Endodermal cell (in vitro differentiated cells): ENCODE measurements around the gene MAPK9. TPM values are rescaled to one million over a fixed set of nuclear protein-coding genes. Genes with fewer than 3 reads are reported as not detected.

Experiments used
- DNase-seq: peaks from one replicate; pipeline ENCODE4 v3.0.0-alpha.2; 2017
- H3K27ac ChIP-seq: 2 replicates; pipeline ENCODE4 v1.5.1; 2013; ENCODE audit warnings: mild to moderate bottlenecking, low read depth, low read length, moderate library complexity
- H3K27me3 ChIP-seq: 2 replicates; pipeline ENCODE4 v1.6.1; 2013; ENCODE audit warnings: mild to moderate bottlenecking, low read length, moderate library complexity; ENCODE audit not compliant: insufficient read depth, control insufficient read depth, poor library complexity, severe bottlenecking
- H3K36me3 ChIP-seq: 2 replicates; pipeline ENCODE4 v1.7.0; 2013; ENCODE audit warnings: mild to moderate bottlenecking, low read length, moderate library complexity; ENCODE audit not compliant: control insufficient read depth, insufficient read depth
- H3K4me1 ChIP-seq: one replicate; pipeline ENCODE4 v1.7.0; 2013; ENCODE audit warnings: low read length; ENCODE audit not compliant: control insufficient read depth, insufficient read depth
- H3K4me3 ChIP-seq: 2 replicates; pipeline ENCODE4 v1.5.1; 2013; ENCODE audit warnings: mild to moderate bottlenecking, low read length, moderate library complexity
- H3K9ac ChIP-seq: 2 replicates; pipeline ENCODE4 v1.6.1; 2013; ENCODE audit warnings: mild to moderate bottlenecking, low read length, moderate library complexity; ENCODE audit not compliant: poor library complexity, severe bottlenecking; ENCODE audit errors: extremely low read depth
- H3K9me3 ChIP-seq: 2 replicates; pipeline ENCODE4 v1.6.1; 2013; ENCODE audit warnings: mild to moderate bottlenecking, low read length, moderate library complexity; ENCODE audit not compliant: control insufficient read depth
- H3K27ac Mint-ChIP-seq: 2 replicates; pipeline ENCODE4 v1.8.0; 2020; ENCODE audit warnings: mixed read lengths
- H3K27me3 Mint-ChIP-seq: 2 replicates; pipeline ENCODE4 v1.8.0; 2021; ENCODE audit warnings: mild to moderate bottlenecking, mixed read lengths; ENCODE audit not compliant: insufficient read depth
- H3K36me3 Mint-ChIP-seq: 2 replicates; pipeline ENCODE4 v1.8.0; 2020; ENCODE audit warnings: low read depth, mixed read lengths
- H3K4me1 Mint-ChIP-seq: 2 replicates; pipeline ENCODE4 v1.8.0; 2020; ENCODE audit warnings: mixed read lengths
- H3K4me3 Mint-ChIP-seq: 2 replicates; pipeline ENCODE4 v1.8.0; 2020; ENCODE audit warnings: mild to moderate bottlenecking, moderate library complexity, mixed read lengths
- H3K9me3 Mint-ChIP-seq: 2 replicates; pipeline ENCODE4 v1.8.0; 2020; ENCODE audit warnings: mild to moderate bottlenecking, mixed read lengths
- WGBS, 2 experiments: methylation state at CpG; one replicate each; pipeline versions ENCODE4 v1.1.5 to v1.1.7; 2013; ENCODE audit warnings: missing lambda C conversion rate in 2 of 2, mixed read lengths in 1 of 2; ENCODE audit not compliant: insufficient coverage in 1 of 2, insufficient read length in 1 of 2; 5-methylcytosine and 5-hydroxymethylcytosine counted together
- total RNA-seq, 2 donors: library from RNA; stranded (reverse); fragmentation: NEBNext Ultra II Directional in 1 of 2; extraction: Animal tissue kit (Norgen Biotek cat#: 25700) in 1 of 2; gene quantifications; 2 replicates in 1 of 2; 3 replicates in 1 of 2; pipeline ENCODE4 v1.2.1, GENCODE V29; 2021
- TF ChIP-seq, protein P1 (sequence below): fragments of 200-600 bp; sonication (generic); conservative IDR thresholded peaks from 2 replicates; pipeline ENCODE4 v1.5.0; 2021; ENCODE audit warnings: antibody characterized with exemption, mild to moderate bottlenecking

Gene MAPK9
- total RNA-seq, 2 donors from 2014 or later, result 45.6 to 51.8 TPM

DNA sequence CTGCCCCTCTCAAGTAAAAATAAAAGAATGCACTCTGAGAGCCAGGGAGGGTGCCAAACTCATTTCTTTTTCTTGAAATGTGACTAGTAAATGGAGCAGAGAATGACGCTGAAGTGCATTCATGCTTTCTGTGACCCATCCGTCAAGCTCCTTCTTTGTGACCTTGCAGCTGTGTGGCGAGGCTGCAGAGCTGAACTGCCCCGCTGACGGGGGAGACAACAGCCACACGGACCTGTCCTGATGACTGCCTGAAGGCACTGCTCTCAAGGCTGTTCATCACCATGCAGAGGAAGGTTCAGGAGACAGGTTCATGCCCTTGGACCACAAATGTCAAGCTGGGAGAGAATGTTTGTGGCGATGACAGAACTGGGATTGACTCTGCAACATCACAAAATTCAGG, 61.9 kb downstream of the MAPK9 start:
- peaks cover 29% of the 10 kb centered on the region for H3K36me3 ChIP-seq
- H3K9me3 Mint-ChIP-seq, result peaks cover 5% of the 10 kb centered on the region
- TF ChIP-seq, protein P1, sequence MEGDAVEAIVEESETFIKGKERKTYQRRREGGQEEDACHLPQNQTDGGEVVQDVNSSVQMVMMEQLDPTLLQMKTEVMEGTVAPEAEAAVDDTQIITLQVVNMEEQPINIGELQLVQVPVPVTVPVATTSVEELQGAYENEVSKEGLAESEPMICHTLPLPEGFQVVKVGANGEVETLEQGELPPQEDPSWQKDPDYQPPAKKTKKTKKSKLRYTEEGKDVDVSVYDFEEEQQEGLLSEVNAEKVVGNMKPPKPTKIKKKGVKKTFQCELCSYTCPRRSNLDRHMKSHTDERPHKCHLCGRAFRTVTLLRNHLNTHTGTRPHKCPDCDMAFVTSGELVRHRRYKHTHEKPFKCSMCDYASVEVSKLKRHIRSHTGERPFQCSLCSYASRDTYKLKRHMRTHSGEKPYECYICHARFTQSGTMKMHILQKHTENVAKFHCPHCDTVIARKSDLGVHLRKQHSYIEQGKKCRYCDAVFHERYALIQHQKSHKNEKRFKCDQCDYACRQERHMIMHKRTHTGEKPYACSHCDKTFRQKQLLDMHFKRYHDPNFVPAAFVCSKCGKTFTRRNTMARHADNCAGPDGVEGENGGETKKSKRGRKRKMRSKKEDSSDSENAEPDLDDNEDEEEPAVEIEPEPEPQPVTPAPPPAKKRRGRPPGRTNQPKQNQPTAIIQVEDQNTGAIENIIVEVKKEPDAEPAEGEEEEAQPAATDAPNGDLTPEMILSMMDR, result no peak
- no peak overlapping the region for H3K27ac ChIP-seq
- no peak overlapping the region for H3K4me3 ChIP-seq
- no peaks in the 10 kb centered on the region for H3K4me1 Mint-ChIP-seq
- H3K4me3 Mint-ChIP-seq, result no peak overlapping the region
- 89 to 94% methylated on average over 6 to 7 of the region's 7 CpGs for WGBS, 2 experiments
- DNase-seq, result no peak
- H3K27me3 ChIP-seq, result no peaks in the 10 kb centered on the region
- no peak overlapping the region for H3K9ac ChIP-seq
- H3K27me3 Mint-ChIP-seq, result no peaks in the 10 kb centered on the region
- no peaks in the 10 kb centered on the region for H3K4me1 ChIP-seq
- H3K27ac Mint-ChIP-seq, result no peak overlapping the region
- H3K36me3 Mint-ChIP-seq, result peaks cover 56% of the 10 kb centered on the region
- H3K9me3 ChIP-seq, result peaks cover 10% of the 10 kb centered on the region

DNA sequence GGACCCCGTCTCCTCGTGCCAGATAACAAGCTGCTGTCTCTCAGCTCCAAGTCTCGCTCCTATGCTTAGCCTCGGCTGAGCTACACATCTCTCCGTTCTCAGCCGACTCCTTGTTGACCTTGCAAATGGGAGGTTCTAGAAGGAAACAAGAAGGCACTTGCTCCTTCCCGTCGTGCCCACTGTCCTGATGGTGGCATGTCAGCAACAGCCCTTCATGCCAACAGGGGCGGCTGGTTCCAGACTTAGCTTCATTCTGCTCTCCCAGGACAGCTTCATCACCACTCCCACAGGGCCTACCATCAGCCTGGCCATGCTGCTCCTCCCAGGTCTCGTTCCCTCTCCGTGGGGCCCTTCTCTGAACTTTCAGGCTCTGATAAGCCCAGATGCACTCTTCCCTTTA, 69.8 kb downstream of the MAPK9 start:
- H3K27me3 ChIP-seq, result no peaks in the 10 kb centered on the region
- TF ChIP-seq, protein P1, result no peak
- no peak overlapping the region for H3K4me3 ChIP-seq
- H3K4me1 ChIP-seq, result no peaks in the 10 kb centered on the region
- Mint-ChIP-seq H3K27ac (no peak overlapping the region), H3K9me3 (peaks cover 58% of the 10 kb centered on the region), H3K4me3 (no peak overlapping the region), H3K27me3 (peaks cover 3% of the 10 kb centered on the region), H3K4me1 (no peaks in the 10 kb centered on the region), H3K36me3 (peaks cover 23% of the 10 kb centered on the region)
- WGBS, 2 experiments, result 93 to 95% methylated on average over 9 to 11 of the region's 11 CpGs
- H3K9me3 ChIP-seq, result peaks cover 60% of the 10 kb centered on the region
- no peaks in the 10 kb centered on the region for H3K36me3 ChIP-seq
- DNase-seq, result no peak
- H3K27ac ChIP-seq, result no peak overlapping the region
- no peak overlapping the region for H3K9ac ChIP-seq

DNA sequence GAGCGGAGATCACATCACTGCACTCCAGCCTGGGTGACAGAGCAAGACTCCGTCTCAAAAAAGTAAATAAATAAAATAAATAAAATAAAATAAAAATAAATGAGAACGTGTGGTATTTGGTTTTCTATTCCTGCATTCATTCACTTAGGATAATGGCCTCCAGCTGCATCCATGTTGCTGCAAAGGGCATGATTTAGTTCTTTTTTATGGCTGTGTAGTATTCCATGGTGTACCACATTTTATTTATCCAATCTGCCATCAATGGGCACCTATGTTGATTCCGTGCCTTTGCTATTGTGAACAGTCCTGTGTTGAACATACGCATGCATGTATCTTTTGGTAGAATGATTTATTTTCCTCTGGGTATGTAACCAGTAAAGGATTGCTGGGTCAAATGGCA, 74.1 kb downstream of the MAPK9 start:
- peaks cover 6% of the 10 kb centered on the region for H3K36me3 Mint-ChIP-seq

More for the DNA sequence above, 74.1 kb downstream of the MAPK9 start:
- Histone ChIP-seq H3K4me3 (no peak overlapping the region), H3K36me3 (no peaks in the 10 kb centered on the region), H3K9me3 (peaks cover 38% of the 10 kb centered on the region), H3K27me3 (no peaks in the 10 kb centered on the region), H3K27ac (no peak overlapping the region), H3K9ac (no peak overlapping the region), H3K4me1 (no peaks in the 10 kb centered on the region)
- no peak overlapping the region for H3K27ac Mint-ChIP-seq
- WGBS, 2 experiments, result 85 to 92% methylated on average over 2 to 4 of the region's 5 CpGs
- TF ChIP-seq, protein P1, result no peak
- no peak overlapping the region for H3K4me3 Mint-ChIP-seq
- peaks cover 43% of the 10 kb centered on the region for H3K9me3 Mint-ChIP-seq
- DNase-seq, result no peak
- H3K27me3 Mint-ChIP-seq, result peaks cover 4% of the 10 kb centered on the region
- H3K4me1 Mint-ChIP-seq, result no peaks in the 10 kb centered on the region
